Measurements from ENCODE around the gene PLLP. TPM values are rescaled to one million over a fixed set of nuclear protein-coding genes. Genes with fewer than 3 reads are reported as not detected.

PLLP gene
- total RNA-seq, 4 donors from 2014 or later: 15.5 to 38.5 (median 31.5) TPM

- no peak for DNase-seq
- Histone ChIP-seq H3K4me1 (peaks cover 4 to 19% (median 8%) of the 10 kb centered on the region in 3 donors), H3K27ac (peak overlapping the region in 2 of 4 donors; percentile 49 to 65), H3K36me3 (peaks cover 10 to 99% (median 67%) of the 10 kb centered on the region in 3 donors), H3K27me3 (no peaks in the 10 kb centered on the region), H3K9me3 (peaks cover 0 to 23% (median 0%) of the 10 kb centered on the region in 3 donors), H3K4me3 (no peak overlapping the region)
- TF ChIP-seq, protein P1, sequence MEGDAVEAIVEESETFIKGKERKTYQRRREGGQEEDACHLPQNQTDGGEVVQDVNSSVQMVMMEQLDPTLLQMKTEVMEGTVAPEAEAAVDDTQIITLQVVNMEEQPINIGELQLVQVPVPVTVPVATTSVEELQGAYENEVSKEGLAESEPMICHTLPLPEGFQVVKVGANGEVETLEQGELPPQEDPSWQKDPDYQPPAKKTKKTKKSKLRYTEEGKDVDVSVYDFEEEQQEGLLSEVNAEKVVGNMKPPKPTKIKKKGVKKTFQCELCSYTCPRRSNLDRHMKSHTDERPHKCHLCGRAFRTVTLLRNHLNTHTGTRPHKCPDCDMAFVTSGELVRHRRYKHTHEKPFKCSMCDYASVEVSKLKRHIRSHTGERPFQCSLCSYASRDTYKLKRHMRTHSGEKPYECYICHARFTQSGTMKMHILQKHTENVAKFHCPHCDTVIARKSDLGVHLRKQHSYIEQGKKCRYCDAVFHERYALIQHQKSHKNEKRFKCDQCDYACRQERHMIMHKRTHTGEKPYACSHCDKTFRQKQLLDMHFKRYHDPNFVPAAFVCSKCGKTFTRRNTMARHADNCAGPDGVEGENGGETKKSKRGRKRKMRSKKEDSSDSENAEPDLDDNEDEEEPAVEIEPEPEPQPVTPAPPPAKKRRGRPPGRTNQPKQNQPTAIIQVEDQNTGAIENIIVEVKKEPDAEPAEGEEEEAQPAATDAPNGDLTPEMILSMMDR (IDR thresholded peaks at IDR 0.05): no peak
- TF ChIP-seq POLR2A (IDR thresholded peaks at IDR 0.05): no peak
- WGBS, 2 donors: 44 to 70% methylated on average over 1 of the region's 1 CpG
- intact Hi-C loops (cut with DNase I): no loop called here
Observed at GRCh38 chr16:57213462-57213861, 71.0 kb downstream of the PLLP start.

- Histone ChIP-seq H3K27me3 (no peaks in the 10 kb centered on the region), H3K4me3 (no peak overlapping the region), H3K4me1 (peaks cover 4 to 19% (median 8%) of the 10 kb centered on the region in 3 donors), H3K27ac (no peak overlapping the region), H3K9me3 (no peaks in the 10 kb centered on the region), H3K36me3 (peaks cover 8 to 99% (median 53%) of the 10 kb centered on the region in 3 donors)
- TF ChIP-seq POLR2A (IDR thresholded peaks at IDR 0.05): no peak
- TF ChIP-seq, protein P1 (IDR thresholded peaks at IDR 0.05): no peak
- WGBS, 2 donors: 100% methylated on average over 4 to 5 of the region's 5 CpGs
- no peak for DNase-seq
- intact Hi-C loops (cut with DNase I): no loop called here
Observed at GRCh38 chr16:57209780-57210179, 74.7 kb downstream of the PLLP start.

DNA sequence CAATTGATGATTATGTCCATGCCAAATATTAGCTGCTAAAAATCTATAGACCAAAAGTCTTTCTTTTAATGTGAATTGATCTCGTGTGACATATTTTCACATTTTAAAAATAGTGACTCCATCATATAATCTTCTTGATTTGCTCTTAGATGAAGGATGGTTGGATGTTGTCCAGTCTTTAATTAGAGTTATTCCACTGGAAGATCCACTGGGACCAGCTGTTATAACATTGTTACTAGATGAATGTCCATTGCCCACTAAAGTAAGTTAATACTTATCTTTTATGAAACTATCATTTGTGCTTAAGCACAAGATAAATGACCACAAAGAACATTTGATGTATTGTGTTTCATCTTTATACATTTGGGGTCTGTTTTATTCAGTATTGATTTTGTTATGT is 75.5 kb downstream of the PLLP start:
- no peaks in the 10 kb centered on the region for H3K9me3 ChIP-seq
- 83 to 100% methylated on average over 1 of the region's 1 CpG for WGBS, 2 donors
- intact Hi-C loops (cut with DNase I): no loop called here
- no peak overlapping the region for H3K27ac ChIP-seq
- H3K36me3 ChIP-seq: peaks cover 12 to 96% (median 49%) of the 10 kb centered on the region in 3 donors
- no peak overlapping the region for H3K4me3 ChIP-seq
- TF ChIP-seq, protein P1 (IDR thresholded peaks at IDR 0.05): no peak
- no peak for TF ChIP-seq POLR2A (IDR thresholded peaks at IDR 0.05)
- no peaks in the 10 kb centered on the region for H3K27me3 ChIP-seq
- H3K4me1 ChIP-seq: peaks cover 1 to 13% (median 3%) of the 10 kb centered on the region in 3 donors
- DNase-seq: no peak

Small RNAs within 50 kb of the gene (small RNA-seq; reads per million reads assigned to genes)
- gene AC108081.1: 0 reads per million in 4 donors

Other genes with a start within 250 kb of the PLLP start
- 10 to 100 TPM; 12.2 to 21.4 (median 17.8) TPM for gene CPNE2, start 192.1 kb downstream of the PLLP start, total RNA-seq
- gene PSME3IP1, start 98.6 kb downstream of the PLLP start, total RNA-seq: 10 to 100 TPM; 40.7 to 65.6 (median 51.3) TPM
- 10 to 100 TPM; 13.7 to 27.2 (median 23.1) TPM for gene RSPRY1, start 98.3 kb downstream of the PLLP start, total RNA-seq
- 10 to 100 TPM; 44.5 to 75.1 (median 54.6) TPM for gene ARL2BP, start 39.4 kb downstream of the PLLP start, total RNA-seq
- gene CCL22, start 74.1 kb upstream of the PLLP start, total RNA-seq: 1 to 10 TPM in 1 of 4 donors, under 1 TPM in 3; 0.09 to 1.6 (median 0.38) TPM
- gene CX3CL1, start 87.8 kb upstream of the PLLP start, total RNA-seq: 10 to 100 TPM in 1 of 4 donors, 1 to 10 TPM in 3; 3.3 to 14.8 (median 7.4) TPM
- 1 to 10 TPM in 1 of 4 donors, under 1 TPM in 1, not detected in 2; 0.64 to 1.3 TPM for gene CCL17, start 120.1 kb upstream of the PLLP start, total RNA-seq
- 10 to 100 TPM; 30.5 to 42.9 (median 33.5) TPM for gene CIAPIN1, start 162.7 kb upstream of the PLLP start, total RNA-seq
- gene COQ9, start 162.8 kb upstream of the PLLP start, total RNA-seq: 10 to 100 TPM; 43.6 to 62.0 (median 53.4) TPM
- 10 to 100 TPM; 58.8 to 86.8 (median 71.1) TPM for gene POLR2C, start 178.0 kb upstream of the PLLP start, total RNA-seq
- gene DOK4, start 201.8 kb upstream of the PLLP start, total RNA-seq: 10 to 100 TPM; 20.7 to 42.7 (median 28.8) TPM

All from esophagus squamous epithelium (tissue), 5 donors.